Thymus (tissue), 11 donors: ENCODE measurements around the gene N4BP2L2. TPM values are rescaled to one million over a fixed set of nuclear protein-coding genes. Genes with fewer than 3 reads are reported as not detected.
"Not testable (repeated sequence)": the region's sequence is repeated elsewhere in the genome, so short reads cannot be mapped to it uniquely, and the experiment has no call there.

Experiments
- DNase-seq, 9 donors: peaks; one replicate each; pipeline ENCODE4 v3.0.0-alpha.2; 2013; ENCODE audit warnings: low spot score in 9 of 9, low read depth in 6 of 9, missing footprints in 1 of 9
- H3K27ac ChIP-seq, 2 donors: one replicate each; pipeline ENCODE4 v1.5.1; 2013; ENCODE audit warnings: control low read depth in 1 of 2, low read depth in 1 of 2, low read length in 1 of 2, mild to moderate bottlenecking in 1 of 2, moderate library complexity in 1 of 2
- H3K27me3 ChIP-seq, 2 donors: one replicate each; pipeline ENCODE4 v1.5.1; 2013; ENCODE audit warnings: low read length in 1 of 2; ENCODE audit not compliant: control insufficient read depth in 2 of 2, insufficient read depth in 1 of 2
- H3K36me3 ChIP-seq, 2 donors: one replicate each; pipeline ENCODE4 v1.5.1; 2013; ENCODE audit warnings: low read length in 1 of 2, mild to moderate bottlenecking in 1 of 2, moderate library complexity in 1 of 2; ENCODE audit not compliant: control insufficient read depth in 2 of 2, insufficient read depth in 2 of 2
- H3K4me1 ChIP-seq, 2 donors: one replicate each; pipeline ENCODE4 v1.5.1; 2013; ENCODE audit warnings: low read length in 2 of 2; ENCODE audit not compliant: control insufficient read depth in 2 of 2, insufficient read depth in 2 of 2
- H3K4me3 ChIP-seq, 2 donors: one replicate each; pipeline ENCODE4 v1.5.1; 2013; ENCODE audit warnings: low read length in 2 of 2, control low read depth in 1 of 2, mild to moderate bottlenecking in 1 of 2
- H3K9me3 ChIP-seq, 2 donors: one replicate each; pipeline ENCODE4 v1.5.1; 2013; ENCODE audit warnings: low read length in 1 of 2, mild to moderate bottlenecking in 1 of 2; ENCODE audit not compliant: control insufficient read depth in 2 of 2, insufficient read depth in 1 of 2
- whole genome bisulfite sequencing: extraction: QIAGEN DNeasy Blood & Tissue Kit; methylation state at CpG from one replicate; pipeline ENCODE4 v1.1.7; 2013; 5-methylcytosine and 5-hydroxymethylcytosine counted together
- polyA plus RNA-seq: library from polyadenylated mRNA; stranded (reverse); fragments of 200-250 nt; gene quantifications from one replicate; pipeline ENCODE4 v1.2.3, GENCODE V29; 2013
- total RNA-seq: library from RNA; stranded (reverse); fragments of 120-200 nt; gene quantifications from one replicate; pipeline ENCODE4 v1.2.4, GENCODE V29; 2013
- donor health status: healthy.

The N4BP2L2 gene
- total and polyA plus RNA-seq, 2 donors, result 123 to 137 TPM

DNA sequence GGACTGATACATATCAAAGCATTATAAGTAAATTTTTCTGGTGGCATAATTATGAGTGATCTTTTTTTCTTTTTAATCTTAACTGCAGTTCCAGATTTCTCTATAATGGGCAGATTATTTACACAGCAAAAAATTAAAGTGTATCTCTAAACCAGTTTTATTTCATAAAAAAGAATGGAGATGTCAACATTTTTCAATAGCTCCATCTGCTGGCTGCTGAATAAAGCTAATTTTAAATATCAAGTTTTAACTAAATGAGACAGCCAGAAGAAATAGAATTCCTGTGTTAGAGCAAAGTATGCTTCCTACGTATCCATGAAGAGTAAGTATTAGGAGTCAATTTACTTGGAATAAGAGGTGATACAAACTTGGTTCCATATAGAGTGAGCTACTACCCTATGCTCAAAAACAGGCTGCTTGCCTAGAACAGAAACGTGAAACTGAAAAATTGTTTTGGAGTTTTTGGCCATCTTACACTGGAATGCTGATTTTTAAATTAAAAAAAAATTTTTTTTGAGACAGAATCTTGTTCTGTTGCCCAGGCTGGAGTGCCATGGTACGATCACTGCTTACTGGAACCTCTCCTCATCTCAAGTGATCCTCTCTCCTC is 42.7 kb upstream of the N4BP2L2 start:
- H3K36me3 ChIP-seq, result no peaks in the 10 kb centered on the region
- no peak overlapping the region for H3K4me3 ChIP-seq
- H3K4me1 ChIP-seq, result peaks cover 2 to 4% of the 10 kb centered on the region in 2 donors
- DNase-seq, result peak in 4 of 9 donors; percentile 5 to 47 (median 20)
- H3K27ac ChIP-seq, result no peak overlapping the region
- H3K27me3 ChIP-seq, result no peaks in the 10 kb centered on the region
- 77% methylated on average over 3 of the region's 3 CpGs for WGBS
- H3K9me3 ChIP-seq, result peaks cover 0 to 8% of the 10 kb centered on the region in 2 donors

DNA sequence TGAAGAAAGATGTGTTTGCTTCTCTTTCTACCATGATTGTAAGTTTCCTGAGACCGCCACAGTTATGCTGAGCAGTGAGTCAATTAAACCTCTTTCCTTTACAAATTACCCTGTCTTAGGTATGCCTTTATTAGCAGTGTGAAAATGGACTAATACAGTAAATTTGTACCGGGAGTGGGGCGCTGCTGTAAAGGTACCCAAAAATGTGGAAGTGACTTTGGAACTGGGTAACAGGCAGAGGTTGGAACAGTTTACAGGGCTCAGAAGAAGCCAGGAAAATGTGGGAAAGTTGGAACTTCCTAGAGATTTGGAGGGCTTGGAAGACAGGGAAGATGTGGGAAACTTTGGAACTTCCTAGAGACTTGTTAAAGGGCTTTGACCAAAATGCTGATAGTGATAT is 38.4 kb upstream of the N4BP2L2 start:
- H3K4me1 ChIP-seq, result no peaks in the 10 kb centered on the region
- H3K27ac ChIP-seq, result no peak overlapping the region
- H3K27me3 ChIP-seq, result no peaks in the 10 kb centered on the region
- no peak overlapping the region for H3K4me3 ChIP-seq
- 98% methylated on average over 3 of the region's 3 CpGs for WGBS
- H3K36me3 ChIP-seq, result no peaks in the 10 kb centered on the region
- peaks cover 0 to 8% of the 10 kb centered on the region in 2 donors for H3K9me3 ChIP-seq
- DNase-seq, result no peak

DNA sequence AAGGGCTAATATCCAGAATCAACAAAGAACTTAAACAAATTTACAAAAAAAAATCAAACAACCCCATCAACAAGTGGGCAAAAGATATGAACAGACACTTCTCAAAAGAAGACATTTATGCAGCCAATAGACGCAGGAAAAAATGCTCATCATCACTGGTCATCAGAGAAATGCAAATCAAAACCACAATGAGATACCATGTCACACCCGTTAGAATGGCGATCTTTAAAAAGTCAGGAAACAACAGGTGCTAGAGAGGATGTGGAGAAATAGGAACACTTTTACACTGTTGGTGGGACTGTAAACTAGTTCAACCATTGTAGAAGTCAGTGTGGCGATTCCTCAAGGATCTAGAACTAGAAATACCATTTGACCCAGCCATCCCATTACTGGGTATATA is 37.1 kb upstream of the N4BP2L2 start:
- not testable (repeated sequence) for H3K9me3 ChIP-seq, H3K27ac ChIP-seq, H3K4me3 ChIP-seq, H3K27me3 ChIP-seq, H3K36me3 ChIP-seq, DNase-seq, H3K4me1 ChIP-seq
- WGBS, result 81% methylated on average over 3 of the region's 4 CpGs

DNA sequence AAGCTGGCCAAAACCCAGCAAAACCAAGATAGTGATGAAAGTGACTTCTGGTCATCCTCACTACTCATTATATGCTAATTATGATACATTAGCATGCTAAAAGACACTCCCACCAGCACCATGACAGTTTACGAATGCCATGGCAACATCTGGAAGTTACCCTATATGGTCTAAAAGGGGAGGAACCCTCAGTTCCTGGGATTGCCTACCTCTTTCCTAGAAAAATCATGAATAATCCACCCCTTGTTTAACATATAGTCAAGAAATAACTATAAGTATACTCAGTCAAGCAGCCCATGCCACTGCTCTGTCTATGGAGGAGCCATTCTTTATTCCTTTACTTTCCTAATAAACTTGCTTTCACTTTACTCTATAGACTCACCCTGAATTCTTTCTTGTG is 22.2 kb upstream of the N4BP2L2 start:
- H3K36me3 ChIP-seq, H3K4me3 ChIP-seq, H3K27ac ChIP-seq, H3K27me3 ChIP-seq, H3K4me1 ChIP-seq, DNase-seq: not testable (repeated sequence)
- H3K9me3 ChIP-seq, result peaks cover 0 to 14% of the 10 kb centered on the region in 2 donors
- 98% methylated on average over 1 of the region's 1 CpG for WGBS

DNA sequence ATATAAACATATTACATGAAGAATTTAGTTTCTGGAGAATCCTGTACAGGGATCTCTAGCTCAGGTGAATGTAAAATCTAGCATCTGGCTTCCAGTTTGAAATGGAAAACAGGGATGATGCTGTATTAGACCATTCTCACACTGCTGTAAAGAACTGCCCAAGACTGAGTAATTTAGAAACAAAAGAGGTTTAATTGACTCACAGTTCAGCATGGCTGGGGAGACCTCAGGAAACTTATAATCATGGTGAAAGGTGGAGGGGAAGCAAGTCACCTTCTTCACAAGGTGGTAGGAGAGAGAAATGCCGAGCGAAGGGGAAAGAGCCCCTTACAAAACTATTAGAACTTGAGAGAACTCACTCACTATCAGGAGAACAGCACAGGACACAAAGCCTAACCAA is 17.0 kb upstream of the N4BP2L2 start:
- Histone ChIP-seq H3K9me3 (peaks cover 0 to 8% of the 10 kb centered on the region in 2 donors), H3K27me3 (no peaks in the 10 kb centered on the region), H3K27ac (no peak overlapping the region), H3K4me1 (no peaks in the 10 kb centered on the region), H3K4me3 (no peak overlapping the region), H3K36me3 (no peaks in the 10 kb centered on the region)
- no peak for DNase-seq
- 100% methylated on average over 2 of the region's 2 CpGs for WGBS

DNA sequence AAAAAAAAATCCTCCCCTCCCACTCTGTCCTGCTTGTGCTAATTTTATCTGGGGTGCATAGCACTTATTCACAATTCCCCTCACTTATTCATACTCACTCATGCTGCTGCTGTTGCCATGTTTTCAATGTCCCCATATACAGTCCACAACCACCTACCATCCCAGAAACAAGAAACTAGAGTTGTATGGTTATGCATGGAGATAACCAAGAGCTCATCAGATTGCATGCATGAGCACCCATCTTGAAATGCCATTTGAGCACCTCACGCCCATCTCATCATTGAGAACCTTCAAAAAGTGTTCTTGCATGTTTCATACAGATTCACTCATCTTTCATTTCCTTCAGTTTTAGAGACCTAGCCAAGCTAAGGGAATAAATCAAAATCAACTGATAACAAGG is 15.1 kb upstream of the N4BP2L2 start:
- Histone ChIP-seq H3K36me3 (no peaks in the 10 kb centered on the region), H3K4me3 (no peak overlapping the region), H3K9me3 (peaks cover 0 to 4% of the 10 kb centered on the region in 2 donors), H3K4me1 (no peaks in the 10 kb centered on the region), H3K27ac (no peak overlapping the region), H3K27me3 (no peaks in the 10 kb centered on the region)
- no peak for DNase-seq
- WGBS, result 100% methylated on average over 1 of the region's 1 CpG

DNA sequence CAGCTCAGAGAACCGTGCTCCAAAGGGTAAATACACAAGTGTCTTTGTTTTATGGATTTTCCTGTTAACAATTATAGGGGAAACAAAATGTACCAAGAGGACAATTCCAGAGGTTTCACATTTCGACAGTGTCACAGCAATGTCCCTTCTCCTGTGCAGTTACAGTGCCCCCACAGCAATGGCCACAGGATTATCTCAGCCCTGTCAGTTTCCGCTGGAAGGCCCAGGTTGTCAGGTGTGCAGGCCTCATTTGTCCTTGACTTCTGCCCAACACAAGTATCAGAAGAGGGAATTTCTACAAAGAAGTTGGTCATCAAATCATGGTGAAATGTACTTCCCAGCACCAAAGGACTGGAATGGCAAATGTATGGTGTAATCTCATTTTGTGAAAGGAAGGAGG is 11.2 kb upstream of the N4BP2L2 start:
- DNase-seq, result no peak
- no peak overlapping the region for H3K4me3 ChIP-seq
- H3K27me3 ChIP-seq, result no peaks in the 10 kb centered on the region
- 94% methylated on average over 3 of the region's 3 CpGs for WGBS
- no peaks in the 10 kb centered on the region for H3K9me3 ChIP-seq
- H3K36me3 ChIP-seq, result no peaks in the 10 kb centered on the region
- H3K4me1 ChIP-seq, result no peaks in the 10 kb centered on the region
- no peak overlapping the region for H3K27ac ChIP-seq

DNA sequence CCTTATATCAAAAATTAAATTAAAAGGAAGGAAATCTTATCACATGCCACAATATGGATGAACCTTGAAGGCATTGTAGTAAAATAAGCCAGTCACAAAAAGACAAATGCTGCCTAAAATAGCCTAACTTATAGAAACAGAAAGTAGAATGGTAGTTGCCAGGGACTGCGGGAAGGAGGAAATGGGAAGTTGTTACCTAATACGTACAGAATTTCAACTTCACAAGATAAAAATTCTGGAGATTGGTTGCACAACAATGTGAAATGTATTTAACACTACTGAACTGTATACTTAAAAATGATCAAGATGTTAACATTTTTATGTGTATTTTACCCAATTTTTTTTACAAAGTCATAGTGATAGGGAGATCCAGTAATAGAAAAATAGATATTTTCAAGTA is 10.2 kb upstream of the N4BP2L2 start:
- 33% methylated on average over 2 of the region's 2 CpGs for WGBS
- DNase-seq, result no peak
- Histone ChIP-seq H3K9me3 (no peaks in the 10 kb centered on the region), H3K4me3 (no peak overlapping the region), H3K27ac (no peak overlapping the region), H3K4me1 (no peaks in the 10 kb centered on the region), H3K36me3 (no peaks in the 10 kb centered on the region), H3K27me3 (no peaks in the 10 kb centered on the region)

DNA sequence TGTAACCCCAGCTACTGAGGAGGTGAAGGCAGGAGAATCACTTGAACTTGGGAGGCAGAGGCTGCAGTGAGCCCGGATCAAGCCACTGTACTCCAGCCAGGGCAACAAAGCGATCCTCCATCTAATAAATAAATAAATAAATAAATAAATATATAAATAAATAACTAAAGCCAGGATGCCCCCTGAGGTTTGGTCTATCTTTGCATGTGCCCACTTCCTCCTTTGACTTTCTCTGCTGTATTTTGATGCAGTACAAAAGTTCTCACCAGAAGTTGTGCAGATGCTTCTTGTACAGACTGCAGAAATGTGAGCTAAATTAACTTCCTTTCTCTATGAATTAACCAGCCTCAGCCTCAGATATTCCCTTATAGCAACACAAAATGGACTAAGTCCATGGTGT is 6.5 kb upstream of the N4BP2L2 start:
- no peaks in the 10 kb centered on the region for H3K9me3 ChIP-seq
- no peak for DNase-seq
- no peaks in the 10 kb centered on the region for H3K27me3 ChIP-seq
- no peaks in the 10 kb centered on the region for H3K36me3 ChIP-seq
- no peak overlapping the region for H3K4me3 ChIP-seq
- H3K27ac ChIP-seq, result no peak overlapping the region
- WGBS, result 96% methylated on average over 2 of the region's 2 CpGs
- no peaks in the 10 kb centered on the region for H3K4me1 ChIP-seq

DNA sequence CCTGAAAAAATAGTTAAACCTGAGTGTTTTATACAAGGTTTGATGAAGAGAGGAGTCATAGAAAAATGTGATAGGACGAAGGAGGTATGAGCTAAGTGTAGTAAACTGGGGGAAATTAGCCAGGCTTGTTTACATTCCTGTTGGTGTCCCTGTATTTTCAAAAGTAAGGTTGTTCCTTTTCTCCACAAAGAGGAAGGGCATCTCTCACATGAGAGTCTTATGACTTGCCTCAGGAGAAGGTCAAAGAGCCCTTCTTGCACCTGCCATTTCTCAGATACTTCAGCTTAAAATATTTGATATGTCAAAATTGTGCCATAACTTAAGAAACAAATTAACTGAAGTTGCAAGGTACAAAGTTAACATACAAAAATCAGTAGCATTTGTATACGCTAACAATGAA is 3.6 kb upstream of the N4BP2L2 start:
- DNase-seq, result no peak
- Histone ChIP-seq H3K27me3 (no peaks in the 10 kb centered on the region), H3K4me3 (no peak overlapping the region), H3K9me3 (no peaks in the 10 kb centered on the region), H3K27ac (no peak overlapping the region), H3K4me1 (peaks cover 4 to 9% of the 10 kb centered on the region in 2 donors), H3K36me3 (no peaks in the 10 kb centered on the region)
- WGBS, result 97% methylated on average over 2 of the region's 2 CpGs
